ENCODE measurements around the gene CAMSAP2.
A peak's percentile ranks its signal among the peaks of the same experiment; 100 is the strongest.

Gene CAMSAP2

DNA sequence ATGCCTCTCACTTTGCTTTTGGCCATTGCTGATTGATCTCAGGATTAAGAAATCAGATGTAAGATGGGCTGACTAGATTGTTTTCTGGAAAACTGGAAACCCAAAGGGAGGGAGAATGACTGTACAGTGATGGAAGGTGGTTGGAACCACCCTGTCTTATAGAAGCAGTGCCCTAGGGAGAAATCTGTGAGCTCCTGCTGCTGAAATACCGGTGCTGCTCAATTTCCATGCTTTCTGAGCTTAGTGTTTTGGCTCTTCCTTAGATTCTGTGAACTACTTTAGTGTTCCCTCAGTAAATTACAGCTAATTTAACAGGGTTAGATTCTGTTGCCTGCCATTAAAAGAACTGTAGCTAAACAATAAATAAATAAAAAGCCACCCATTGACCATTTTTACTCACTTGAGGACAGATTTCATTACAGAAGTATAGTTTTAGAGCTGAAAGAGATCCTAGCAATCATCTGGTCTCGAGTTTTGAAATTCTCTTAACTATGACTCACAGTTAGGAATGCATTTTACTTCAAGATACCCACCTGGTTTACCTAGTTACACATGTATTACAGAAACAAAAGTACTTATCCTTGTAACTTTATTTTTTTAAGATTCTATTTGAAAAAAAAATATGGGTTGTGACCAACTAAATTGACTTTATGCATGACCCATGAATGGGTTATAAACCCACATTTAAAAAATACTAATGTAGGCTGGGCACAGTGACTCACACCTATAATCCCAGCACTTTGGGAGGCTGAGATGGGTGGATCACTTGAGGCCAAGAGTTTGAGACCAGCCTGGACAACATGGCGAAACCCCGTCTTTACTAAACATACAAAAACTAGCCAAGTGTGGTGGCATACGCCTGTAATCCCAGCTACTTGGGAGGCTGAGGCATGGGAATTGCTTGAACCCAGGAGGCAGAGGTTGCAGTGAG lies 33.2 kb downstream of the CAMSAP2 start:
- TF ChIP-seq, protein P1, sequence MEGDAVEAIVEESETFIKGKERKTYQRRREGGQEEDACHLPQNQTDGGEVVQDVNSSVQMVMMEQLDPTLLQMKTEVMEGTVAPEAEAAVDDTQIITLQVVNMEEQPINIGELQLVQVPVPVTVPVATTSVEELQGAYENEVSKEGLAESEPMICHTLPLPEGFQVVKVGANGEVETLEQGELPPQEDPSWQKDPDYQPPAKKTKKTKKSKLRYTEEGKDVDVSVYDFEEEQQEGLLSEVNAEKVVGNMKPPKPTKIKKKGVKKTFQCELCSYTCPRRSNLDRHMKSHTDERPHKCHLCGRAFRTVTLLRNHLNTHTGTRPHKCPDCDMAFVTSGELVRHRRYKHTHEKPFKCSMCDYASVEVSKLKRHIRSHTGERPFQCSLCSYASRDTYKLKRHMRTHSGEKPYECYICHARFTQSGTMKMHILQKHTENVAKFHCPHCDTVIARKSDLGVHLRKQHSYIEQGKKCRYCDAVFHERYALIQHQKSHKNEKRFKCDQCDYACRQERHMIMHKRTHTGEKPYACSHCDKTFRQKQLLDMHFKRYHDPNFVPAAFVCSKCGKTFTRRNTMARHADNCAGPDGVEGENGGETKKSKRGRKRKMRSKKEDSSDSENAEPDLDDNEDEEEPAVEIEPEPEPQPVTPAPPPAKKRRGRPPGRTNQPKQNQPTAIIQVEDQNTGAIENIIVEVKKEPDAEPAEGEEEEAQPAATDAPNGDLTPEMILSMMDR (IDR thresholded peaks at IDR 0.05; ENCODE audit: insufficient read depth, low read depth, low read length, missing control alignments), result no peak

DNA sequence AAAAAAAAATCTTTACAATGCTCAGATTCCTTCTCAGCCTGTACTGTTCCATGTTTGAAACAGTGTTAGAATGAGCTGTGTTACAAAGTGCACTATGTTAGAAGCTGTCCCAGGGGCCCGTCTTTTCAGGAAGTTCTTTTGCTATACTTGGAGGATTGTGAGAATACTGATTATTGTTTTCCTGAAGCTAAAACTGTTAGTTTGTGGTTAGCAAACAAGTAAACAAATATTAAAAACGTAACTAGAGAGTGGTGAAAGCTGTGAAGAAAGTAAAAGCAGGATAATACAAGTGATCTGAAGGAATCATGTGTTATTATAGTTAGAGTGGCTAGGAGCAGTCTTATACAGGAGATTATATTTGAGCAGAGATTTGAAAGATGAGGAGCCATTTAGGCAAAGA lies 35.6 kb downstream of the CAMSAP2 start:
- H3K4me3 ChIP-seq (ENCODE audit: low read length), result no peak overlapping the region
- DNase-seq (ENCODE audit: low read depth), result no peak
- TF ChIP-seq, protein P1 (IDR thresholded peaks at IDR 0.05; ENCODE audit: insufficient read depth, low read depth, low read length, missing control alignments), result no peak

More for the DNA sequence above, 33.2 kb downstream of the CAMSAP2 start:
- no peak overlapping the region for H3K4me3 ChIP-seq (ENCODE audit: low read length)
- DNase-seq (ENCODE audit: low read depth), result peak; percentile 77

DNA sequence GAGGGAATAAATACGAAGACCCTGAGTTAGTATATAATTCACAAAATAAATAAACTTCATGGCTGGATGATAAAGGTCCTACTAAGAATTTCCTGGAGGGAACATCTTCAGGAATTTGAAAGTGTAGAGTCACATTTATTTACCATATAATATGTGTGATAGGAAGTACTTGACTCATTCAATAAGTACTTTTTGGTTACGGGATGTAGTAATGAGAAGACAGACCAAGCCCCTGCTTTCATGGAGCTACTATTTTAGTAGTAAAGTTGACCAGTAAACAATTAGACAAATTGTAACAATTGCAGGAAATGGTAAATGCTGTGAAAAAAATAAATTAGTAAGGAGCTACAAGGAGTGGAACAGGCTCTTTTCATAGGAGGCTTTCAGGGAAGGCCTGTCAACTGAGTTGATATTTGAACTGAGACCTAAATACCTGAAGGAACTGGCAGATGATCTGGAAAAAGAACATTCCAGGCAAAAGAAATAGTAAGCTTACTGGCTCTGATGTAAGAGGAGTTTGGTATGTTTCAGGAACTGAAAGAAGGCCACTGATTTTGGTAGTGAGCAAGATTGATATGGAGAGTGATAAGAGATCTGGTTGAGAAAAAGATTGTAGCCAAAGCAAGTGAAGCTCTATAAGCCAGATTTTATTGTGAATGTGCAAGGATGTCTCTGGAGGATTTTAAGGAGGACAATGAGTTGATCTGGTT lies 36.2 kb downstream of the CAMSAP2 start:
- TF ChIP-seq, protein P1 (IDR thresholded peaks at IDR 0.05; ENCODE audit: insufficient read depth, low read depth, low read length, missing control alignments), result no peak
- DNase-seq (ENCODE audit: low read depth), result no peak
- H3K4me3 ChIP-seq (ENCODE audit: low read length), result no peak overlapping the region

DNA sequence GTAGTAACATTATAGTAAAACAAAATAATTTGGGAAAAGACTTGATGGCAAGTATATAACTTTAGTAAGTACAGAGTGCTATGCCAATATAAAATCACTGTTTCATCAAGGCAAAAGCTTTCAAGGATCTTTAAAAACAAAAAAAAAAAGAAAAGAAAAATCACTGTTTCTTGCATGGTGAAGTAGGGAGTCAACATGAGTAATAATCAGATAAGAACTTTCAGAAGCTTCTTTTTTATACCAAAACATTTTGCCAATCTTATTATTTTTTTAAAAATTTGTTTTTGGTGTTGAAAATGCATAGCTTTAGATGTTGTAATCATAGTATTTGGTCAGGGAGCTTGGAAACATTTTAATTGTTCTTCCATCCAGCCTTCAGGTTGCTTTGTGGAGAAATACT lies 37.2 kb downstream of the CAMSAP2 start:
- no peak for DNase-seq (ENCODE audit: low read depth)
- no peak overlapping the region for H3K4me3 ChIP-seq (ENCODE audit: low read length)
- TF ChIP-seq, protein P1 (IDR thresholded peaks at IDR 0.05; ENCODE audit: insufficient read depth, low read depth, low read length, missing control alignments), result no peak

DNA sequence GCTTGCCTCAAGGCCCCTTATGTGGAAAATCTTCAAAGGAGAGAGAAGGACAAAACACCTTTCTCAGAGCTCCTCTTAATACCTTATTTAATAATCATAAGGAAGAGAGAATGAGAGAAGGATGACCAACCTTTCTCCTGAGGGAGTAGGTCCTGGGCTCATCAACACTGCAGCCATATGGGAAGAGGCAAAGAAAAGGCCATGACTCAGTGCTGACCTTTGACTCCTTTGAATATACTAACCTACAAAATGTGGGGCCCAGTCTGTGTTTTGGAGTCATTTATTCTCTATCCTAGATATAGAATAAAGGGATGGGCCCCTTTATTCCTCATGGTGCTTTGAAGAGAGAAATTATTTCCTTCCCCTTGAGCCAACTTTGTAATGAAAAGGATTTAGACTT lies 38.3 kb downstream of the CAMSAP2 start:
- no peak overlapping the region for H3K4me3 ChIP-seq (ENCODE audit: low read length)
- TF ChIP-seq, protein P1 (IDR thresholded peaks at IDR 0.05; ENCODE audit: insufficient read depth, low read depth, low read length, missing control alignments), result no peak
- peak; percentile 21 for DNase-seq (ENCODE audit: low read depth)

DNA sequence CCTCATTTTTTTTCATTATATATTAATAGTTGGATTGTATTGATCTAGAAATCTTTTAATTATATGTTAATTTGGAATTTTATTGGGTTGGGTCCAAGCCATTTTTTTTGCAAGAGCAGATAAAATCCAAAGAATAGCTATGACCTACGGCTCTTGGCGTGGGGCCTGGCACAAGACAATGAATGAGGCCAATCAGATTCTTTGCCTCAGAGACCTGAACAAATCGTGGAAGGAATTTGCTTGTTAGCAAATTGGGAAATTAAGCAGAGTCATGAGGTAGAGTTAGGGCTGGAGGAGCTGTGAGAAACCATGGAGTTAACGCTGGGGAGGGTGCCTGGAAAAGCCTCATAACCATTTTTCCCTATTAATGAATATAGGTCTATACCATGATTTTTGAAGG lies 40.1 kb downstream of the CAMSAP2 start:
- H3K4me3 ChIP-seq (ENCODE audit: low read length), result no peak overlapping the region
- no peak for DNase-seq (ENCODE audit: low read depth)
- TF ChIP-seq, protein P1 (IDR thresholded peaks at IDR 0.05; ENCODE audit: insufficient read depth, low read depth, low read length, missing control alignments), result no peak
